Measurements from ENCODE around the gene SLC7A7.
A peak's percentile ranks its signal among the peaks of the same experiment; 100 is the strongest.
"Not testable (repeated sequence)": the region's sequence is repeated elsewhere in the genome, so short reads cannot be mapped to it uniquely, and the experiment has no call there.

The SLC7A7 gene

DNA sequence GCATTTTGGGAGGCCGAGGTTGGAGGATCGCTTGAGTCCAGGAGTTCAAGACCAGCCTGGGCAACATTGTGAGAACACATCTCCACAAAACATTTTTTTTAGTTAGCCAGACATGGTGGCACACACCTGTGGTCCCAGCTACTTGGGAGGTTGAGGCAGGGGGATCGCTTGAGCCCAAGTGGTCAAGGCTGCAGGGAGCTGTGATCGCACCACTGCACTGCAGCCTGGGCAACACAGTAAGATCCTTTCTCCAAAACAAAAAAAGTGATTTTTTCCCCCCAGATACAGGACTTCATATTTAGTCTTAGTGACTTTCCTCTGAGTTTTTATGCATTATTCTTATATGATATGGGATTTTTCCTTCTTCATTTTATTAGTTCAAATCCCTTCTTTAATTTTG lies 28.6 kb downstream of the SLC7A7 start:
- no peak for DNase-seq

DNA sequence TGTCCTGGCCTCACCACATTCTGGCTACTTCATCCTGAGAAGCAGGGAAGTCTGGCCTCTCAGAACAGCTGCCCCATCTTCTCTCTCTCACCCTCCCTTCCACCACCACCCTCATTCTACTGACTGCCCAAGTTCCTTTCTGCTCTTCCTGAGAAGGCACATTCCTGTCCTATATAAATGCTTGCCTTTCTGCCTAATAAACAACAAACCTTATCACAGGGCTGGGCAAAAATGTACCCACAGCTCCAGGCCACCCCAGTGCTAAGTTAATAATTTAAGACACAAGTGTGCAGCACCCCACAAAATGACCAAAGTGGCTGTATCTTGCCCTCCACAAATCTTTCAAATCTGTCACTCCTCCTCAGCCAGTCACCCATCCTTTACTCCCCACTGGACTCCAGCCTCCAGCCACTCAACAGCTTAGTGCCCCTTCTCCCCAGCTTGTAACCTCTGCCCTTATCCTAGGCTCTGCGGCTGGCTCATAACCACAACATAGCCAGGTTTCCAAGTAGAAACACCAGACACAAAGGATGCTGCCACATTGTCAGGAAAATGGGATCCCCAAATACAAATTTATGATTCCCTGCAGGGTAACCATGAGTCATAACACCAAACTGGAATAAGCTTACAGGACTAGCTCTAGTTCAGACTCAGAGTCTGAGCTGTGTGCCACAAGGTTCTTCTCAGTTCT lies 33.8 kb downstream of the SLC7A7 start:
- DNase-seq: no peak

DNA sequence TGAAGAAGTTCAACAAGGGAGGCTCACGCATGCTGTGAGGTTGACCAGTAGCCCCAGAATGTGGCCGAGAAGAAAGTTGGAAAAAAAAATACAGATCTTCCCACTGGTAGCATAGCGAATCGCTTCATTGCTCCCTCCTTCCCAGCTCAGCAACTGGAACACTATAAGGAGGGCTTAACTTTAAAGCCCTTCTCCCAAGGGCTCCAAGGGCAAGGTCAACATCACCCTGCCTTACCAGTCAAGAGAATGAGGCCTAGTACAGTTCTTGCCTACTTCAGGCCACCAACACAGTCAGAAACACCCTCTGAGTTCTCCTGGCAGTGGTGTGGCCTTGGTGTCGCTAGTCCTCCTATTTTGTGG lies 34.3 kb downstream of the SLC7A7 start:
- no peak for DNase-seq

DNA sequence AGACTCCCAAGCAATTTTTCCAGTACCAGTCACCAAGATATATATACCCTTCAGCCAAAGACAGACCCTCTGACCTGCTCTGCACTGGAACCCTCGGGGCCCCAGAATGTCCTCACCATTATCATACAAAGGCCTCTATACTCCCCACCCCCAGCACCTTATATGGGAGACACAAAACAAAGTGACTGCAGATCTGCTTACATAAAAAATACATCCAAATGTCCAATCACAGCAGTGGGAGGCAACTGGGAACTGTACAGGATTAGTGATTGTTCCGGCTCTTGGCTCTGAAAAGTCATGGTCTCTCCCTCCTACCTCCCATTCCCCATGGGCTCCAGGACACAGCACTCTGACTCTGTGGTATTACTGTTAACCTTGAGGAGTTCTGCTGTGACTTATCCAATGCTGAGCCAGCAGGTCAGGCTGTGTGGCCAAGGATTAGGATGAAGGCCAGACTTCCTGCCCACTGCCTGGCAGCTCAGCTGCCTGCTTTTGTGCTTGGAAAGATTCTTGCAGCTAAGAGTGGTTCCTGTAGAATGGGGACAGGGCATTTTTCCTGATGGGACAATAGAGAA lies 35.0 kb downstream of the SLC7A7 start:
- no peak for DNase-seq

DNA sequence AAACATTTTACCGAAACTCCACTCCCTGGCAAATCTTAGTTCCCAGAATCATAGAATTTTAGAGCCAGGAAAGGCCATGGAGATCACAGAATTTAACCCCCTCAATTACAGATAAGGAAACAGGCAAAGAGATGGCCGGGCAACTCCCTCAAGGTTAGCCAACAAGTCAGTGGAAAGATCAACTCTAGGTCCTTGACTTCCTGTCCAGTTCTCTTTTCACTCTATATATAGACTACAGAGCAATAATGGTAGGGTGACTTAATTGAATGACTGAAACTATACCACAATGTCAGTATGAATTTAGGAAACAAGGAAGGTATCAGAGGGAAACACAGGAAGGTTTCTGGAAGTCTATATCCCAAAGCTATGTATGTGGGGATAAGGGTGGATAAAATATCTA lies 37.2 kb downstream of the SLC7A7 start:
- DNase-seq: no peak

DNA sequence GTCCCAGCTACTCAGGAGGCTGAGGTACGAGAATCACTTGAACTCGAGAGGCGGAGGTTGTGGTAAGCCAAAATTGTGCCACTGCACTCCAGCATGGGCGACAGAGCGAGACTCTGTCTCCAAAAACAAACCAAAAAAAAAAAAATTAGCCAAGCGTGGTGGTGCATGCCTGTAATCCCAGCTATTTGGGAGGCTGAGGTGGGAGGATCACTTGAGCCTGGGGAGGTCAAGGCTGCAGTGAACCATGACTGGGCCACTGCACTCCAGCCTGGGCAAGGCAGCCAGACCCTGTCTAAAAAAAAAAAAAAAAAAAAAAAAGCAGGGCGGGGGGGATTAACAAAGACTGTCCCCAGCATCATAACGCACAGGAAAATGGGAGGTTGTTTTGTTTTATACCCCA lies 38.4 kb downstream of the SLC7A7 start:
- DNase-seq: not testable (repeated sequence)

DNA sequence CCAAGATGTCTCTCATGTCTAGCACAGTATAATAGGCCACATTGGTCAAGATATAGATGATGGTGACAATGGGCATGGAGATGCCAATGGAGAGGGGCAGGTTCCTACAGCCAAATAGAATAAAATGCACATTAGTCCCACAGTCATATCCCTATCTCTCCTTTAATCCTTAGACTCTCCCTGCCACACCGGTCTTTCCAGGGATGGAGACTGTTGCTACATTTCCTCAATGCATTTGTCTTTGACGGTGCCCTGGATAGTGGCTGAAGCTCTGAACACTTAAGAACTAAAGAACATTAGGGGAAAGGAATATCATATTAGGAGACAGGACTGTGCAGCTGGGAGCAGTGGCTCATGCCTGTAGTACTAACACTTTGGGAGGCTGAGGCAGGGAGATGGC lies 39.0 kb downstream of the SLC7A7 start:
- DNase-seq: no peak

DNA sequence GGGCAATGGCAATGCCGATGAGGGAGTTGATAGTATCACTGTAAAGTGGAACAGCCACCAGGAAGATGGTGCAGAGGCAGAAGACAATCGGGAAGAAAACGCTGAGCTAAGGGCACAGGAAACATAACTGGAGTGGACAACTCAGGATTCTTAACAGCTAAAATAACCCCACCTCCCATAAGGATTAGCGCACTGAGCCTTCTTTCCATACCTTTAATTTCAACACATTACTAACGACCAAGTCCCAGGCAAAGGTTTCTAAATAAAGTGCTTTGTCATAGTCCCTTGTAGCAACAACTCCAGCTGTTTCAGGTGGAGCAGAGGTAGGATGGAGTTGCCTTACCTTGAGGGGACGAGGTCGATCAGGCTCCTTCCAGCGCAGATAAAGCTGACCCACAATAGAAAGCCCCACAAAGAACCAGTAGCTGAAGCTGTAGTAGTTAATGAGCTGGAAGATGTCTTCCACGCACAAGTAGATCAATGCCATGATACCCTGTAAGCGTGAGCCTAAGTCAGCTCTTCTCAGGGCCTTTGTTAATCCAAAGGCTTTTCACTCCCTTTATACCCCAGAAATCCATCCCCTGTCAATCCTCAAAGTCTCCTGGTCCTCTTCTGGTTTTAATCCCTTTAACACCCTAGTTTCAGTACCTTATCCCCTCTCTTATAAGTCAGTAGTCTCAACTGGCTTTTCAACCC lies 41.1 kb downstream of the SLC7A7 start:
- no peak for DNase-seq

DNA sequence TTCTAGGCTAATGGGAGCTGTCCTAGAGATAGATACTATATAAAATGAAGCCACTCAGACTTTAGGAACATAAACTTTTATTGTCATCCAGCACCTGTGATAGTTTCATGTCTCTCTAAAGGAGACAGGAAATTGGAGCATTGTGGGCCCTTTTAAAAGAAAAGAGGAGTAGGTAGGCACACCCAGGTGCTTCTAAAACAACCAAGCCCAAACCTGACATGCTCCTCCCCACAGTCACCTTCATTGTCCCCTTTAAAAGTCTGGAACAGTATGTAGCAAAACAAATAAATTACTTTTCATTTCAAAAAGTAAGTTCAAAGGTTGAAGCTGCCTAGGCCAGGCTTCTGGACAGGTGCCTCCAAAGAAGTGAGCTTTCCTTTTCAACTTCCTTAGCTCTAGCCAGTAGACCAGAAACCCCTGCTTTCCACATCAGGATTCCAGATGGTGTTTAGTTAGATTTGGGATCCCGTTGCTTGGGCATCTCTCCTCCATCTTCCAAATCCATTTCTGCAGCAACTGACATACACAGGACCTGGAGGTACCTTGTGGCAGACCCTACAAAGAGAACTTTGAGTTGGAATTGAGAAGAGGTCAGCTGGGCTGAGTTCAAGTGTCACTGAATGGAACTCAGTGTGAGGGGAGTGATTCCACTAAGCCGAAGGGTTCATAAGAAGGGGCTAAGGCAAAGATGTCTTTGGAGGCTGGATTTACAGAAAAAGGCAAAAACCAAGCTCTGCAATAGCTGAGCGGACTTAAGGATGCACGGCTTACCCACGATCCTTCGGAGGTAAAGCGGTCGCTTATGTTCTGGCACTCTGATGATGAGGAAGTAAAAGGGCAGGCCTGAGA lies 41.8 kb downstream of the SLC7A7 start:
- no peak for DNase-seq

DNA sequence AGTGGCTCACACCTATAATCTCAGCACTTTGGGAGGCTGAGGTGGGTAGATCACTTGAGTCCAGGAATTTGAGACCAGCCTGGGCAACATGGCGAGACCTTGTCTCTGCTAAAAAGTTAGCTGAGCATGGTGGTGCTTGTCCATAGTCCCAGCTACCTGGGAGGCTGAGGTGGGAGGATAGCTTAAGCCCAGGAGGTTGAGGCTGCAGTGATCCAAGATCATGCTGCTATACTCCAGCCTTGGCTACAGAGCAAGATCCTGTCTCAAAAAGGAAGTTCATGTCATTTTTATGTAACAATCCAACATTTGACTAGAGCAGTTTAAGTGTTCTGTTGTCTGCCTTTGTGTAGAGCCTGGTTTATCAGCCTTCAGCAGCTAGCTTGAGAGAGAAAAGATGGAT lies 42.5 kb downstream of the SLC7A7 start:
- no peak for DNase-seq

DNA sequence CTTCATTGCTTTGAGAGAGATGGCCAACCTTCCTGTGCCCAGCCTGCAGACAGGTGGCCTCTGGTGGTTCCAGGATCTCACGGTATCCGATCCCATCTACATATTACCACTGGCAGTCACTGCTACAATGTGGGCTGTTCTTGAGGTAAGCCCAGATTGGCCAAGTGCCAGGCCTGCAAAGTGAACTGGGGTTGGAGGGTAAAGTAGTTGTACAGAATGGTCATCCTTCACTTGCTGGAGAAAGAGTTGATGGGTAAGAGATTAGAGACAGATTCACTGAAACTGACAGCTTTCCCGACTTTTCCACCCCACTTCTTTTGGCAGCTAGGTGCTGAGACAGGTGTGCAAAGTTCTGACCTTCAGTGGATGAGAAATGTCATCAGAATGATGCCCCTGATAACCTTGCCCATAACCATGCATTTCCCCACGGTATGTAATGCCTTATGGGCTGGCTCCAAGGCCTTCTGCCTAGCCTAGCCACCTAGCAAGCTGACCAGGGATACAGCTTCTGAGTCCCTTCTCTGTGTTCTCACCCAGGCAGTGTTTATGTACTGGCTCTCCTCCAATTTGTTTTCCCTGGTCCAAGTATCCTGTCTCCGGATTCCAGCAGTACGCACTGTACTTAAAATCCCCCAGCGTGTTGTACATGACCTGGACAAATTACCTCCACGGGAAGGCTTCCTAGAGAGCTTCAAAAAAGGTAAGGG lies 44.6 kb downstream of the SLC7A7 start:
- no peak for DNase-seq

DNA sequence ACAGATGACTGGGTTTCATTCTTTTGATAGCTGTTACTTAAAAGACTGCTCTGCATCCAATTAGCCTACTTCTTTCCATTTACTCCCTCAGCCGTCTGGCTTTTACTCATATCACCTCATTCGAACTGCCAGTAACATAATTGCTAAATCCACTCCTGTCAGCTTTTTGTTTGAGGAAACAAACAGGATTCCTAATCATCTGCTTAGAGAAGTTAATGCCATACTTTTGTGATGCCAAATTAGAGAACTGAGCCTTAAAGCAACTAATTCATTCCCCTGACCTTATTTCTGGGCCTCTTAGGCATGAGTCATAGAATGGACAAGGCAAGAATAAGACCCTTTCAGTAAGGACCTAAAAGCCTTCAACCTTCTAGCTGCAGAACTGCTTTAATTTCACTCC lies 45.9 kb downstream of the SLC7A7 start:
- no peak for DNase-seq

DNA sequence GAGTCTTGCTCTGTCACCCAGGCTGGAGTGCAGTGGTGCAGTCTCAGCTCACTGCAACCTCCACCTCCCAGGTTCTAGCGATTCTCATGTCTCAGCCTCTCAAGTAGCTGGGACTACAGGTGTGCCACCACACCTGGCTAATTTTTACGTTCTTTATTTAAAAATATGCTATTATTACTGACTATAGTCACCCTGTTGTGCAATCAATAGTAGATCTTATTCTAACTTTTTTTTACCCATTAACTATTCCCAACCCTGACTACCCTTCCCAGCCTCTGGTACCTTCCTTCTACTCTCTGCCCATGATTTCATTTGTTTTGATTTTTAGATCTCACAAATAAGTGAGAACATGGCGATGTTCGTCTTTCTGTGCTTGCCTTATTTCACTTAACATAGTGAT lies 46.3 kb downstream of the SLC7A7 start:
- DNase-seq: no peak

DNA sequence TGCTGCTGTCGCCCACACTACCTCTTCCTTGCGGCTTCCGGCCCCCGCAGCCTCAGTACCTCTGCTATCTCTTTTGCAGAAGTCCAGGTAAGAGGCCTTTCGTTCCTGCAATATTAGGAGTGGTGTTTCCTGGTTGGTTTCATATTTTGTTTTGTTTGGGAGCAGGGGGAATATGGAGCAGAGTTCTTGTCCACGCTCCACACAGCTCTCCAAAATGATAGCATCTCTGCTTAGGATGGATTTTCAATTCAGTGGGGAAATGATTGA lies 48.0 kb downstream of the SLC7A7 start:
- no peak for DNase-seq

DNA sequence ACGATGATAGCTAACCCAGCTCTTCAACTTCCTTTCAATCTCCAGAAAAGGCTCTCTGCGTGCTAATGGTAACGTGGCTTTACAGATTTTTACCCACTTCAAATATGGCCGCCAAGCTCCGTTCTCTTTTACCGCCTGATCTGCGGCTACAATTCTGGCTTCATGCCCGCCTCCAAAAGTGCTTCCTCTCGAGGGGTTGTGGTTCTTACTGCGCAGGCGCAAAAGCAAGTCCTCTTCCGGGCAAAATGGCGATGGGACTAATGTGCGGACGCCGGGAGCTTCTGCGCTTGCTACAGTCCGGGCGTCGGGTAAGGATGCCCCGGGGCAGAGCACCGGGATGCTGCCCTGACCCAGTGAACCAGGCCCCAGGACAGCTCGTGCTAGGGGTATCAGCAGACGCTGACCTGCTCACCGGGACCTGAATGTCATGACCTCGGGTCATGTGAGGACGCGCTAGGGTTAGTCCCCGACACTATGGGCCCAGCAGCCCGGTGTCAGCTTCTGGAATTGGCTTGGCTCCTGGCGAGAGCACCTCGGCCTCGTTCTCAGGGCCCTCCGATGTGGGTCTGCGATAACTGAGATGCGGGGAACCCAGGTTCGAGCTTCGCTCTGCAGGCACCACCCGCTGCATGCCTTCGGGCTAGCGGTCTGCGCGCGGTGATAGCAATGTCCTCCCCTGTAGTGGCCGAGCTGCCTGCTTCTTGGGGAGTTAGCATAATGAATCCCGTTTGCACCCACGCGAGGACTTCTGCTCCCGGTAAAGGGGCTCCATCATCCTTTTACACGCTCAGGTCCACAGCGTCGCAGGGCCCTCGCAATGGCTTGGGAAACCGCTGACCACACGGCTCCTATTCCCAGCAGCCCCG lies 48.5 kb downstream of the SLC7A7 start, which contains the start of gene OXA1L:
Gene OXA1L (plus strand): TSS at position 232 of the 866 bp plus-strand sequence. CDS start 14 bp downstream, at position 246.
- DNase-seq: peak; percentile 99

DNA sequence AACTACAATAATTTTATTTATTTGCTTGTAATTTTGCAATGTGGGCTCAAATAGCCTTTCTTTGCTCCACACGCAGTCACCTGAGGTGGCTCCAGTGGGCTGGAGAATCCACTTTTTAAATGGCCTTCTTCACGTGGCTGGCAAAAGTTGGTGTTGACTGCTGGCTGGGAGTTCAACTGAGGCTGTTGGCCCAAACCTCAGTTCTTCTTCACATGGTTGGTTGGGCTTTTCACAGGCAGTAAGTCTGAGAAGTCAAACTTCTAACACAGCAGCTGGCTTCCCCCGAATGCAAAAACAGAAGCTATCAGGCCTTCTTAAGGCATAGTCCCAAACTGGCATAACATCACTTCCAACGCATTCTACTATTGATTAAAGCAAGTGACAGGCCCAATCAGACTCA lies 50.9 kb downstream of the SLC7A7 start:
- no peak for DNase-seq

DNA sequence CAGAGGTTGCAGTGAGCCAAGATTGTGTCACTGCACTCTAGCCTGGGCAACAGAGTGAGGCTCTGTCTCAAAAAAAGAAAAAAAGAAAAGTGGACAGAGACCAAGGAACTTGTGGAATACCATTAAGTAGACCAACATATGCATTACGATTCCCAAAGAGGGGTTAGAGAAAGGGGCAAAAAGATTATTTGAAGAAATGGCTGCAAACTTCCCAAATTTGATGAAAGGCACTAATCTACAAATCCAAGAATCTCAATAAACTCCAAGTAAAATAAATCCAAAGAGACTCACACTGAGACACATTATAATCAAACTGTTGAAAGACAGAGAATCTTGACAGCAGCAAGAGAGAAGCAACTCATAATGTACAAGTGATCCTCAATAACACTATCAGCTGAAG lies 53.5 kb downstream of the SLC7A7 start:
- DNase-seq: no peak

DNA sequence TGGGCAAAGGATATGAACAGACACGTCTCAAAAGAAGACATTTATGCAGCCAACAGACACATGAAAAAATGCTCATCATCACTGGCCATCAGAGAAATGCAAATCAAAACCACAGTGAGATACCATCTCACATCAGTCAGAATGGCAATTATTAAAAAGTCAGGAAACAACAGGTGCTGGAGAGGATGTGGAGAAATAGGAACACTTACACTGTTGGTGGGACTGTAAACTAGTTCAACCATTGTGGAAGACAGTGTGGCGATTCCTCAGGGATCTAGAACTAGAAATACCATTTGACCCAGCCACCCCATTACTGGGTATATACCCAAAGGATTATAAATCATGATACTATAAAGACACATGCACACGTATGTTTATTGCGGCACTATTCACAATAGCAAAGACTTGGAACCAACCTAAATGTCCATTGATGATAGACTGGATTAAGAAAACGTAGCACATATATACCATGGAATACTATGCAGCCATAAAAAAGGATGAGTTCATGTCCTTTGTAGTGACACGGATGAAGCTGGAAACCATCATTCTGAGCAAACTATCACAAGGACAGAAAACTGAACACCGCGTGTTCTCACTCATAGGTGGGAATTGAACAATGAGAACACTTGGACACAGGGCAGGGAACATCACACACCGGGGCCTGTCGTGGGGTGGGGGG lies 57.1 kb downstream of the SLC7A7 start:
- not testable (repeated sequence) for DNase-seq

DNA sequence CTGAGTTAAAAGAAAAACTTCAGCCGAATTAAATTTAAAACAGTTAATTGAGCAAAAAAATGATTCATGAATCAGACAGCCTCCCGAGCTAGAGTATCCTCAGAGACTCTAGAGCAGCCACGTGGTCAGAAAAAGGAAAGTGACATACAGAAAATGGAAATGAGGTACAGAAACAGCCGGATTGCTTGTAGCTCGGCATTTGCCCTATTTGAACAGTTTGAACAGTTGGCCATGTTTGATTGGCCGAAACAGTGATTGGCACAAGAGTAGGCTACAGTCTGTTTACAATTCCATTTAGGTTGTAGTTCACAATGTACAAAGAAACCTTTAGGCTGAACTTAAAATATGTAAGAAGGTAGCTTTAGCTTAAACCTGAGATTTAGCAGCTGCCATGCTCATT lies 61.6 kb downstream of the SLC7A7 start:
- DNase-seq: no peak

DNA sequence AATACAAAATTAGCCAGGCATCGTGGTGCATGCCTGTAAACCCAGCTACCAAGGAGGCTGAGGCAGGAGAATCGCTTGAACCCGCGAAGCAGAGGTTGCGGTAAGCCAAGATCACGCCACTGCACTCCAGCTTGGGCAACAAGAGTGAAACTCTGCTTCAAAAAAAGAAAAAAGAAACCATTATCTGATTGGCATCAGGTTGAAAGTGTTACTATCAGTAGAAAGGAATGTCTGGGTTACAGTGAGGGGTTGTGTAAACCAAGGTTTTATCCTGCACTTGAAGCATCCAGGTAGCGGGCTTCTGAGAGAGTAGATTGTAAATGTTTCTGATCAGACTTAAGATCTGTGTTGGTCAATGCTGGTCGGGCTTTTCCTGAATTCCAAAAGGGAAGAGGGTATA lies 62.8 kb downstream of the SLC7A7 start:
- no peak for DNase-seq

DNA sequence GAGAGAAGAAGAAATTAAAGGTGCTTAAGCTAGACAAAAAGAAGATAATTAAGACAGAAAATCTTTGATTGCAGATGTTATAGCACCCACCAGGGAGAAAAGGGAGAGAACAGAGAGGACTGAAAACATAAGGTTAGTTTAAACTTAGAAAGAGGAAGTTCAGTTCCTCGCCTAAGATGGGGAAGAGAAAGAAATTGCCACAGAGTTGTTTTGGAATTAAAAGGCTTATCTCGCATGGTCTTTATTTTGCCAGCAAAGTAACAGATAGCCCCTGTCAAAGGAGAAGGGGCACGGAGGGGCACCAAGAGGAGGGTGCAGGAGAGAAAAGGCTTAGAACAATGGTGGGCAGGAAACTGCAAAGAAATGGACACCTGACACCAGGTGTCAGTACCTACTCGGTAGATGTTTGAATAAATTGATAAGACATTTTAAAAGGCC lies 66.6 kb downstream of the SLC7A7 start:
- DNase-seq: no peak

All from NCI-H1092 (cell line).